Measurements from ENCODE around the gene MTMR2.
"Not testable (repeated sequence)": the region's sequence is repeated elsewhere in the genome, so short reads cannot be mapped to it uniquely, and the experiment has no call there.

Gene MTMR2

GRCh38 chr11:95886462-95886861, 37.4 kb downstream of the MTMR2 start:
- Histone ChIP-seq H3K4me1 (ENCODE audit: insufficient read depth, low read length) (no peaks in the 10 kb centered on the region), H3K9me3 (ENCODE audit: control insufficient read depth, insufficient read depth, low read length) (no peaks in the 10 kb centered on the region), H3K36me3 (ENCODE audit: insufficient read depth, low read length) (no peaks in the 10 kb centered on the region; the same call in 1 of the 2 replicates), H3K9ac (ENCODE audit: low read depth, low read length) (no peak overlapping the region)

GRCh38 chr11:95884802-95885201, 39.1 kb downstream of the MTMR2 start:
- H3K4me1 ChIP-seq (ENCODE audit: insufficient read depth, low read length): no peaks in the 10 kb centered on the region
- no peaks in the 10 kb centered on the region; the same call in 1 of the 2 replicates for H3K36me3 ChIP-seq (ENCODE audit: insufficient read depth, low read length)
- no peak overlapping the region for H3K9ac ChIP-seq (ENCODE audit: low read depth, low read length)
- H3K9me3 ChIP-seq (ENCODE audit: control insufficient read depth, insufficient read depth, low read length): no peaks in the 10 kb centered on the region

GRCh38 chr11:95884376-95884775, 39.5 kb downstream of the MTMR2 start:
- no peaks in the 10 kb centered on the region for H3K9me3 ChIP-seq (ENCODE audit: control insufficient read depth, insufficient read depth, low read length)
- no peaks in the 10 kb centered on the region; the same call in 1 of the 2 replicates for H3K36me3 ChIP-seq (ENCODE audit: insufficient read depth, low read length)
- no peak overlapping the region for H3K9ac ChIP-seq (ENCODE audit: low read depth, low read length)
- no peaks in the 10 kb centered on the region for H3K4me1 ChIP-seq (ENCODE audit: insufficient read depth, low read length)

- no peaks in the 10 kb centered on the region for H3K9me3 ChIP-seq (ENCODE audit: control insufficient read depth, insufficient read depth, low read length)
- H3K9ac ChIP-seq (ENCODE audit: low read depth, low read length): no peak overlapping the region
- no peaks in the 10 kb centered on the region for H3K4me1 ChIP-seq (ENCODE audit: insufficient read depth, low read length)
- H3K36me3 ChIP-seq (ENCODE audit: insufficient read depth, low read length): no peaks in the 10 kb centered on the region; the same call in 1 of the 2 replicates
These were observed 40.5 kb downstream of the MTMR2 start for GRCh38 chr11:95883381-95883780.

GRCh38 chr11:95877291-95877690, 46.6 kb downstream of the MTMR2 start:
- Histone ChIP-seq H3K9me3 (ENCODE audit: control insufficient read depth, insufficient read depth, low read length) (peaks cover 2% of the 10 kb centered on the region; the same call in 1 of the 2 replicates), H3K36me3 (ENCODE audit: insufficient read depth, low read length) (no peaks in the 10 kb centered on the region), H3K4me1 (ENCODE audit: insufficient read depth, low read length) (no peaks in the 10 kb centered on the region), H3K9ac (ENCODE audit: low read depth, low read length) (no peak overlapping the region)

GRCh38 chr11:95870877-95871276, 53.0 kb downstream of the MTMR2 start:
- not testable (repeated sequence) for H3K9ac ChIP-seq (ENCODE audit: low read depth, low read length); H3K4me1 ChIP-seq (ENCODE audit: insufficient read depth, low read length); H3K36me3 ChIP-seq (ENCODE audit: insufficient read depth, low read length); H3K9me3 ChIP-seq (ENCODE audit: control insufficient read depth, insufficient read depth, low read length)

GRCh38 chr11:95867105-95867504, 56.8 kb downstream of the MTMR2 start:
- H3K36me3 ChIP-seq (ENCODE audit: insufficient read depth, low read length): no peaks in the 10 kb centered on the region
- no peaks in the 10 kb centered on the region for H3K9me3 ChIP-seq (ENCODE audit: control insufficient read depth, insufficient read depth, low read length)
- H3K9ac ChIP-seq (ENCODE audit: low read depth, low read length): no peak overlapping the region
- H3K4me1 ChIP-seq (ENCODE audit: insufficient read depth, low read length): no peaks in the 10 kb centered on the region

GRCh38 chr11:95863486-95864140, 60.3 kb downstream of the MTMR2 start:
- H3K9ac ChIP-seq (ENCODE audit: low read depth, low read length): no peak overlapping the region
- H3K36me3 ChIP-seq (ENCODE audit: insufficient read depth, low read length): no peaks in the 10 kb centered on the region
- no peaks in the 10 kb centered on the region for H3K4me1 ChIP-seq (ENCODE audit: insufficient read depth, low read length)
- no peaks in the 10 kb centered on the region for H3K9me3 ChIP-seq (ENCODE audit: control insufficient read depth, insufficient read depth, low read length)

- H3K9me3 ChIP-seq (ENCODE audit: control insufficient read depth, insufficient read depth, low read length); H3K4me1 ChIP-seq (ENCODE audit: insufficient read depth, low read length); H3K36me3 ChIP-seq (ENCODE audit: insufficient read depth, low read length); H3K9ac ChIP-seq (ENCODE audit: low read depth, low read length): not testable (repeated sequence)
These were observed 63.9 kb downstream of the MTMR2 start for GRCh38 chr11:95860024-95860423.

GRCh38 chr11:95854362-95854761, 69.5 kb downstream of the MTMR2 start:
- not testable (repeated sequence) for H3K9ac ChIP-seq (ENCODE audit: low read depth, low read length); H3K36me3 ChIP-seq (ENCODE audit: insufficient read depth, low read length); H3K9me3 ChIP-seq (ENCODE audit: control insufficient read depth, insufficient read depth, low read length); H3K4me1 ChIP-seq (ENCODE audit: insufficient read depth, low read length)

GRCh38 chr11:95853862-95854261, 70.0 kb downstream of the MTMR2 start:
- H3K36me3 ChIP-seq (ENCODE audit: insufficient read depth, low read length): no peaks in the 10 kb centered on the region; the same call in 1 of the 2 replicates
- H3K9me3 ChIP-seq (ENCODE audit: control insufficient read depth, insufficient read depth, low read length): no peaks in the 10 kb centered on the region
- no peaks in the 10 kb centered on the region for H3K4me1 ChIP-seq (ENCODE audit: insufficient read depth, low read length)
- H3K9ac ChIP-seq (ENCODE audit: low read depth, low read length): no peak overlapping the region

GRCh38 chr11:95853138-95853537, 70.8 kb downstream of the MTMR2 start:
- Histone ChIP-seq H3K36me3 (ENCODE audit: insufficient read depth, low read length) (no peaks in the 10 kb centered on the region; the same call in 1 of the 2 replicates), H3K9ac (ENCODE audit: low read depth, low read length) (no peak overlapping the region), H3K4me1 (ENCODE audit: insufficient read depth, low read length) (no peaks in the 10 kb centered on the region), H3K9me3 (ENCODE audit: control insufficient read depth, insufficient read depth, low read length) (no peaks in the 10 kb centered on the region)

- Histone ChIP-seq H3K4me1 (ENCODE audit: insufficient read depth, low read length) (no peaks in the 10 kb centered on the region), H3K9ac (ENCODE audit: low read depth, low read length) (no peak overlapping the region), H3K9me3 (ENCODE audit: control insufficient read depth, insufficient read depth, low read length) (no peaks in the 10 kb centered on the region), H3K36me3 (ENCODE audit: insufficient read depth, low read length) (peaks cover 3% of the 10 kb centered on the region; the same call in 1 of the 2 replicates)
These were observed 73.8 kb downstream of the MTMR2 start for GRCh38 chr11:95850137-95850536.

- Histone ChIP-seq H3K9ac (ENCODE audit: low read depth, low read length) (no peak overlapping the region), H3K4me1 (ENCODE audit: insufficient read depth, low read length) (no peaks in the 10 kb centered on the region), H3K36me3 (ENCODE audit: insufficient read depth, low read length) (peaks cover 3% of the 10 kb centered on the region; the same call in 1 of the 2 replicates), H3K9me3 (ENCODE audit: control insufficient read depth, insufficient read depth, low read length) (no peaks in the 10 kb centered on the region)
These were observed 74.7 kb downstream of the MTMR2 start for GRCh38 chr11:95849087-95849825.

GRCh38 chr11:95845167-95845566, 78.7 kb downstream of the MTMR2 start:
- Histone ChIP-seq H3K9ac (ENCODE audit: low read depth, low read length) (no peak overlapping the region), H3K9me3 (ENCODE audit: control insufficient read depth, insufficient read depth, low read length) (no peaks in the 10 kb centered on the region), H3K36me3 (ENCODE audit: insufficient read depth, low read length) (peaks cover 3% of the 10 kb centered on the region; the same call in 1 of the 2 replicates), H3K4me1 (ENCODE audit: insufficient read depth, low read length) (no peaks in the 10 kb centered on the region)

Measured in ES-I3 (cell line).